Transverse colon (tissue), 4 donors: ENCODE results near the gene LGALS4. TPM values are rescaled to one million over a fixed set of nuclear protein-coding genes. Genes with fewer than 3 reads are reported as not detected.

Source experiments
- DNase-seq: peaks from one replicate; pipeline ENCODE4 v3.0.0-alpha.2; 2019
- H3K27ac ChIP-seq, 4 donors: fragments of 200-600 bp; sonication (generic); 2 replicates each; pipeline ENCODE4 v1.5.1; 2016 to 2018; ENCODE audit warnings: inconsistent platforms in 4 of 4
- H3K27me3 ChIP-seq: fragments of 200-600 bp; sonication (generic); 2 replicates; pipeline ENCODE4 v1.5.1; 2017; ENCODE audit warnings: inconsistent platforms
- H3K36me3 ChIP-seq, 4 donors: fragments of 200-600 bp; sonication (generic); 2 replicates each; pipeline ENCODE4 v1.5.1; 2017 to 2019; ENCODE audit warnings: inconsistent platforms in 4 of 4
- H3K4me1 ChIP-seq, 4 donors: fragments of 200-600 bp; sonication (generic); 2 replicates each; pipeline ENCODE4 v1.5.1; 2017 to 2020; ENCODE audit warnings: inconsistent platforms in 4 of 4
- H3K4me3 ChIP-seq, 4 donors: fragments of 200-600 bp; sonication (generic); 1 replicate in 1 of 4; 2 replicates in 3 of 4; pipeline versions ENCODE4 v1.5.1 to v1.6.1; 2017 to 2019; ENCODE audit warnings: inconsistent platforms in 4 of 4
- H3K9me3 ChIP-seq, 2 donors: fragments of 200-600 bp; sonication (generic); 2 replicates each; pipeline ENCODE4 v1.5.1; 2017 to 2019; ENCODE audit warnings: inconsistent platforms in 2 of 2
- CTCF ChIP-seq, 5 experiments: fragments of 200-600 bp in 3 of 5; fragments of 450-650 bp in 2 of 5; sonication (generic) in 3 of 5; IDR thresholded peaks; 1 replicate in 2 of 5; 2 replicates in 3 of 5; pipeline ENCODE4 v1.5.1; 2016 to 2017; ENCODE audit warnings: antibody characterized with exemption in 5 of 5, inconsistent platforms in 3 of 5, mild to moderate bottlenecking in 2 of 5, moderate library complexity in 1 of 5
- EP300 ChIP-seq: sonication (generic); formaldehyde crosslinking; IDR thresholded peaks from one replicate; pipeline ENCODE4 v1.6.1; 2017; ENCODE audit warnings: antibody characterized with exemption, low read depth
- POLR2A ChIP-seq: fragments of 450-650 bp; IDR thresholded peaks from one replicate; pipeline ENCODE4 v1.6.1; 2016; ENCODE audit warnings: antibody characterized with exemption, mild to moderate bottlenecking, moderate library complexity
- POLR2AphosphoS5 ChIP-seq, 3 donors: sonication (generic); formaldehyde crosslinking; IDR thresholded peaks; one replicate each; pipeline ENCODE4 v1.6.1; 2016; ENCODE audit warnings: antibody characterized with exemption in 3 of 3
- WGBS, 2 donors: methylation state at CpG; one replicate each; pipeline ENCODE4 v1.1.5; 2018; ENCODE audit warnings: low coverage in 1 of 2; 5-methylcytosine and 5-hydroxymethylcytosine counted together
- in situ Hi-C, 4 donors: fragments of 200-750 bp; cut with MboI; loops; one replicate each; pipeline versions ENCODE4 v1.15.0 to v1.15.1; 2017; ENCODE audit warnings: low sequenced_read_pairs in 3 of 4, low pct_ligation_motif_present in 1 of 4, low pct_unique_long_range_greater_than_20kb in 1 of 4
- intact Hi-C: fragments of 100-400 bp; cut with DNase I; formaldehyde crosslinking; loops from one replicate; pipeline ENCODE4 v1.15.1; 2023; ENCODE audit warnings: low total_unique reads
- total RNA-seq, 4 donors: library from RNA; depleted of rRNA; stranded (reverse); fragments of >200 nt; gene quantifications; one replicate each; pipeline ENCODE4 v1.1.0, GENCODE V29; 2016

LGALS4 gene
- total RNA-seq, 4 donors from 2014 or later: 1,815 to 4,845 (median 3,695) TPM

GRCh38 chr19:38805180-38805579, 7.6 kb downstream of the LGALS4 start:
- TF ChIP-seq POLR2AphosphoS5 (IDR thresholded peaks at IDR 0.05) (peak in 1 of 3 donors; percentile 21), EP300 (no peak)
- H3K27ac ChIP-seq: peak overlapping the region; percentile 34 to 66 (median 56)
- H3K27me3 ChIP-seq: no peaks in the 10 kb centered on the region
- in situ Hi-C loops: no loop called here
- peaks cover 0 to 49% (median 11%) of the 10 kb centered on the region in 4 donors for H3K36me3 ChIP-seq
- no peaks in the 10 kb centered on the region for H3K9me3 ChIP-seq
- 30 to 44% methylated on average over 1 of the region's 1 CpG for WGBS, 2 donors
- no peak overlapping the region for H3K4me3 ChIP-seq
- no peak for DNase-seq
- intact Hi-C loops: no loop called here
- peaks cover 0 to 6% (median 3%) of the 10 kb centered on the region in 4 donors for H3K4me1 ChIP-seq

GRCh38 chr19:38803543-38803942, 9.2 kb downstream of the LGALS4 start:
- intact Hi-C loops: no loop called here
- peaks cover 0 to 53% (median 11%) of the 10 kb centered on the region in 4 donors for H3K36me3 ChIP-seq
- 80 to 95% methylated on average over 1 to 10 of the region's 10 CpGs for WGBS, 2 donors
- H3K4me1 ChIP-seq: peaks cover 0 to 6% (median under 1%) of the 10 kb centered on the region in 4 donors
- H3K27me3 ChIP-seq: no peaks in the 10 kb centered on the region
- no peak for TF ChIP-seq EP300
- no peak for TF ChIP-seq CTCF (IDR thresholded peaks at IDR 0.05)
- TF ChIP-seq POLR2A: no peak
- TF ChIP-seq POLR2AphosphoS5 (IDR thresholded peaks at IDR 0.05): no peak
- H3K27ac ChIP-seq: no peak overlapping the region
- in situ Hi-C loops: no loop called here
- no peak for DNase-seq
- H3K9me3 ChIP-seq: no peaks in the 10 kb centered on the region
- H3K4me3 ChIP-seq: no peak overlapping the region

- no peak overlapping the region for H3K27ac ChIP-seq
- H3K36me3 ChIP-seq: peaks cover 0 to 47% (median 11%) of the 10 kb centered on the region in 4 donors
- no peaks in the 10 kb centered on the region for H3K27me3 ChIP-seq
- WGBS, 2 donors: 83 to 91% methylated on average over 1 to 12 of the region's 12 CpGs
- TF ChIP-seq CTCF (IDR thresholded peaks at IDR 0.05) (no peak), POLR2A (no peak), EP300 (no peak), POLR2AphosphoS5 (IDR thresholded peaks at IDR 0.05) (no peak)
- DNase-seq: no peak
- no peaks in the 10 kb centered on the region for H3K9me3 ChIP-seq
- no peak overlapping the region for H3K4me3 ChIP-seq
- intact Hi-C loops: no loop called here
- in situ Hi-C loops: no loop called here
- H3K4me1 ChIP-seq: peaks cover 0 to 2% (median 0%) of the 10 kb centered on the region in 4 donors
Measured at GRCh38 chr19:38801359-38802095, 11.2 kb downstream of the LGALS4 start.

- no peaks in the 10 kb centered on the region for H3K9me3 ChIP-seq
- DNase-seq: no peak
- intact Hi-C loops (no loop called here), in situ Hi-C loops (no loop called here)
- WGBS, 2 donors: 82 to 90% methylated on average over 5 of the region's 5 CpGs
- no peak overlapping the region for H3K27ac ChIP-seq
- H3K4me3 ChIP-seq: no peak overlapping the region
- TF ChIP-seq EP300: no peak
- TF ChIP-seq POLR2AphosphoS5 (IDR thresholded peaks at IDR 0.05): no peak
- TF ChIP-seq POLR2A: peak; percentile 52
- TF ChIP-seq CTCF (IDR thresholded peaks at IDR 0.05): no peak
- H3K4me1 ChIP-seq: no peaks in the 10 kb centered on the region
- no peaks in the 10 kb centered on the region for H3K27me3 ChIP-seq
- peaks cover 0 to 39% (median 8%) of the 10 kb centered on the region in 4 donors for H3K36me3 ChIP-seq
Measured at GRCh38 chr19:38800577-38801347, 12.0 kb downstream of the LGALS4 start.
